WTC11 (cell line): ENCODE data around the gene DGKK. TPM values are rescaled to one million over a fixed set of nuclear protein-coding genes. Genes with fewer than 3 reads are reported as not detected.
A peak's percentile ranks its signal among the peaks of the same experiment; 100 is the strongest.

Source experiments
- ATAC-seq: fragments of 200-7000 bp; cut with Tn5 transposase; 2 replicates; pipeline ENCODE4 v1.10.0; 2021; ENCODE audit warnings: mild to moderate bottlenecking, moderate library complexity
- CTCF ChIA-PET: fragments of 300-600 bp; sonication (Branson Sonifier 250); formaldehyde crosslinking; loops from one replicate; lab custom pipeline; 2021; ENCODE audit warnings: antibody characterized with exemption; lab: Charles Lee
- POLR2A ChIA-PET: fragments of 350-600 bp; sonication (Branson Sonifier 250); formaldehyde crosslinking; loops from one replicate; lab custom pipeline; 2021; ENCODE audit warnings: antibody characterized with exemption; lab: Charles Lee
- DNase-seq: peaks from one replicate; pipeline ENCODE4 v3.0.0; 2021; ENCODE audit warnings: low spot score
- H3K27ac Mint-ChIP-seq: 2 replicates; pipeline ENCODE4 v1.8.0; 2021; ENCODE audit warnings: mixed read lengths
- H3K27me3 Mint-ChIP-seq: 2 replicates; pipeline ENCODE4 v1.8.0; 2021; ENCODE audit warnings: low read depth, mild to moderate bottlenecking, moderate library complexity, mixed read lengths
- H3K36me3 Mint-ChIP-seq: 2 replicates; pipeline ENCODE4 v1.8.0; 2021; ENCODE audit warnings: mixed read lengths
- H3K4me1 Mint-ChIP-seq: 2 replicates; pipeline ENCODE4 v1.8.0; 2022; ENCODE audit warnings: mixed read lengths
- H3K4me3 Mint-ChIP-seq: 2 replicates; pipeline ENCODE4 v1.8.0; 2021; ENCODE audit warnings: mild to moderate bottlenecking, moderate library complexity, mixed read lengths
- H3K9me3 Mint-ChIP-seq: 2 replicates; pipeline ENCODE4 v1.8.0; 2021; ENCODE audit warnings: mixed read lengths
- ATF3 ChIP-seq: sonication (generic); formaldehyde crosslinking; conservative IDR thresholded peaks from 2 replicates; pipeline ENCODE4 v1.8.1; 2022; ENCODE audit warnings: mild to moderate bottlenecking, missing genetic modification reagents
- CREB1 ChIP-seq: sonication (generic); formaldehyde crosslinking; IDR thresholded peaks from 2 replicates; pipeline ENCODE4 v1.8.0; 2023; ENCODE audit warnings: mild to moderate bottlenecking, missing genetic modification reagents
- CTCF ChIP-seq: fragments of 200-600 bp; IDR thresholded peaks from 2 replicates; pipeline ENCODE4 v1.8.0; 2022; ENCODE audit warnings: antibody characterized with exemption
- E2F4 ChIP-seq: sonication (generic); formaldehyde crosslinking; IDR thresholded peaks from 2 replicates; pipeline ENCODE4 v1.8.1; 2022; ENCODE audit warnings: low read depth, mild to moderate bottlenecking, moderate library complexity, missing genetic modification reagents, borderline replicate concordance
- E2F5 ChIP-seq: sonication (generic); formaldehyde crosslinking; IDR thresholded peaks from 2 replicates; pipeline ENCODE4 v1.8.1; 2022; ENCODE audit warnings: mild to moderate bottlenecking, moderate library complexity, missing genetic modification reagents
- ETV6 ChIP-seq: sonication (generic); formaldehyde crosslinking; IDR thresholded peaks from 2 replicates; pipeline ENCODE4 v1.8.1; 2022; ENCODE audit warnings: mild to moderate bottlenecking, missing genetic modification reagents
- GABPB1 ChIP-seq: sonication (generic); formaldehyde crosslinking; IDR thresholded peaks from 2 replicates; pipeline ENCODE4 v1.8.1; 2023; ENCODE audit warnings: mild to moderate bottlenecking, missing genetic modification reagents
- IRF1 ChIP-seq: sonication (generic); formaldehyde crosslinking; IDR thresholded peaks from 2 replicates; pipeline ENCODE4 v1.8.0; 2023; ENCODE audit warnings: missing genetic modification reagents
- JUN ChIP-seq: sonication (generic); formaldehyde crosslinking; IDR thresholded peaks from 2 replicates; pipeline ENCODE4 v1.8.0; 2023; ENCODE audit warnings: mild to moderate bottlenecking, missing genetic modification reagents
- KAT7 ChIP-seq: sonication (generic); formaldehyde crosslinking; IDR thresholded peaks from 2 replicates; pipeline ENCODE4 v1.8.1; 2023; ENCODE audit warnings: missing genetic modification reagents, mild to moderate bottlenecking, borderline replicate concordance
- MYBL2 ChIP-seq: sonication (generic); formaldehyde crosslinking; IDR thresholded peaks from 2 replicates; pipeline ENCODE4 v1.8.1; 2023; ENCODE audit warnings: mild to moderate bottlenecking, moderate library complexity, missing genetic modification reagents
- NFATC4 ChIP-seq: fragments of 250-450 bp; sonication (Bioruptor Pico); IDR thresholded peaks from 2 replicates; pipeline ENCODE4 v1.9.0; 2021; ENCODE audit warnings: mild to moderate bottlenecking
- NFE2L1 ChIP-seq: sonication (generic); formaldehyde crosslinking; IDR thresholded peaks from 2 replicates; pipeline ENCODE4 v1.8.1; 2023; ENCODE audit warnings: missing genetic modification reagents
- OVOL2 ChIP-seq: fragments of 250-450 bp; sonication (Bioruptor Pico); IDR thresholded peaks from 2 replicates; pipeline ENCODE4 v1.9.0; 2021; ENCODE audit warnings: mild to moderate bottlenecking, borderline replicate concordance
- PREB ChIP-seq: sonication (generic); formaldehyde crosslinking; IDR thresholded peaks from 2 replicates; pipeline ENCODE4 v1.8.1; 2022; ENCODE audit warnings: mild to moderate bottlenecking, missing genetic modification reagents, moderate library complexity, borderline replicate concordance
- PRRX2 ChIP-seq: fragments of 250-450 bp; sonication (Bioruptor Pico); IDR thresholded peaks from 2 replicates; pipeline ENCODE4 v1.8.0; 2021; ENCODE audit warnings: mild to moderate bottlenecking
- RELA ChIP-seq: sonication (generic); formaldehyde crosslinking; IDR thresholded peaks from 2 replicates; pipeline ENCODE4 v1.8.1; 2022; ENCODE audit warnings: missing genetic modification reagents, mild to moderate bottlenecking, borderline replicate concordance
- STAT6 ChIP-seq: sonication (generic); formaldehyde crosslinking; conservative IDR thresholded peaks from 2 replicates; pipeline ENCODE4 v1.8.1; 2023; ENCODE audit warnings: mild to moderate bottlenecking, low read depth, missing genetic modification reagents, moderate library complexity
- ZBTB21 ChIP-seq: sonication (generic); formaldehyde crosslinking; IDR thresholded peaks from 2 replicates; pipeline ENCODE4 v1.8.1; 2023; ENCODE audit warnings: mild to moderate bottlenecking, missing genetic modification reagents, borderline replicate concordance
- ZNF232 ChIP-seq: sonication (generic); formaldehyde crosslinking; IDR thresholded peaks from 2 replicates; pipeline ENCODE4 v1.8.0; 2022; ENCODE audit warnings: mild to moderate bottlenecking, missing genetic modification reagents
- ZNF317 ChIP-seq: sonication (generic); formaldehyde crosslinking; IDR thresholded peaks from 2 replicates; pipeline ENCODE4 v1.8.1; 2023; ENCODE audit warnings: low read depth, mild to moderate bottlenecking, moderate library complexity, missing genetic modification reagents, borderline replicate concordance
- ZNF671 ChIP-seq: fragments of 250-450 bp; sonication (Bioruptor Pico); IDR thresholded peaks from 2 replicates; pipeline ENCODE4 v1.8.0; 2021; ENCODE audit warnings: mild to moderate bottlenecking
- total RNA-seq: library from RNA; stranded (reverse); gene quantifications from 3 replicates; pipeline ENCODE4 v1.2.3, GENCODE V29; 2021

Gene DGKK
- total RNA-seq, 1 experiment from 2014 or later, result 1.9 TPM

- TF ChIP-seq IRF1 (CRISPR knock-in tag), result no peak
- TF ChIP-seq RELA (CRISPR knock-in tag), result no peak
- TF ChIP-seq ATF3, result no peak
- no peak for TF ChIP-seq ZBTB21 (CRISPR knock-in tag)
- no peak for TF ChIP-seq CTCF
- TF ChIP-seq JUN (CRISPR knock-in tag), result no peak
- TF ChIP-seq MYBL2, result no peak
- no peak for TF ChIP-seq ZNF671
- TF ChIP-seq NFE2L1 (CRISPR knock-in tag), result no peak
- TF ChIP-seq ETV6, result no peak
- TF ChIP-seq CREB1 (CRISPR knock-in tag), result no peak
These were observed 14.0 kb upstream of the DGKK start (continued) for GRCh38 chrX:50484662-50485061.

- ChIA-PET CTCF (no interaction called here), POLR2A (no interaction called here)
- H3K27ac Mint-ChIP-seq, result no peak overlapping the region
- peaks cover 3% of the 10 kb centered on the region; the same call in 1 of the 2 replicates for H3K27me3 Mint-ChIP-seq
- DNase-seq (no peak), ATAC-seq (no peak)
- H3K9me3 Mint-ChIP-seq, result 0 out of 2 replicates have a peak, but pooled peaks cover 5% of the 10 kb centered on the region
- H3K4me1 Mint-ChIP-seq, result peaks cover 3% of the 10 kb centered on the region
- no peaks in the 10 kb centered on the region for H3K36me3 Mint-ChIP-seq
- TF ChIP-seq ZNF232 (CRISPR knock-in tag), result no peak
- TF ChIP-seq KAT7, result no peak
- no peak for TF ChIP-seq E2F5 (CRISPR knock-in tag)
- no peak overlapping the region for H3K4me3 Mint-ChIP-seq
These were observed 12.7 kb upstream of the DGKK start for GRCh38 chrX:50483283-50483682.

- Mint-ChIP-seq H3K4me1 (peaks cover 16% of the 10 kb centered on the region), H3K36me3 (no peaks in the 10 kb centered on the region), H3K27me3 (peaks cover 53% of the 10 kb centered on the region), H3K4me3 (no peak overlapping the region), H3K27ac (no peak overlapping the region), H3K9me3 (no peaks in the 10 kb centered on the region)
- POLR2A ChIA-PET, result no interaction called here
- CTCF ChIA-PET, result no interaction called here
- TF ChIP-seq OVOL2 (CRISPR knock-in tag) (no peak), GABPB1 (CRISPR knock-in tag) (no peak), NFATC4 (CRISPR knock-in tag) (no peak)
- ATAC-seq (no peak), DNase-seq (no peak)
These were observed 4.6 kb upstream of the DGKK start for GRCh38 chrX:50475208-50475607.

GRCh38 chrX:50471390-50471789, 765 bp upstream of the DGKK start:
- Mint-ChIP-seq H3K27me3 (peaks cover 86% of the 10 kb centered on the region), H3K27ac (no peak overlapping the region), H3K4me1 (peaks cover 36% of the 10 kb centered on the region), H3K4me3 (peak overlapping the region; percentile 76), H3K9me3 (no peaks in the 10 kb centered on the region), H3K36me3 (no peaks in the 10 kb centered on the region)
- TF ChIP-seq PREB, result no peak
- TF ChIP-seq E2F4 (CRISPR knock-in tag), result no peak
- TF ChIP-seq ZNF317 (CRISPR knock-in tag), result no peak
- no peak for TF ChIP-seq STAT6
- no peak for TF ChIP-seq PRRX2 (CRISPR knock-in tag)
- ChIA-PET POLR2A (no interaction called here), CTCF (no interaction called here)
- ATAC-seq (0 out of 2 replicates have a peak, but pooled peaks have one; percentile 8), DNase-seq (peak; percentile 31)
